K562 (cell line): Measurements from ENCODE around the gene GP1BB. TPM values are rescaled to one million over a fixed set of nuclear protein-coding genes. Genes with fewer than 3 reads are reported as not detected.

Source experiments
- CSDE1 ChIP-seq, 2 experiments: fragments of 450-650 bp; IDR thresholded peaks; 2 replicates each; pipeline ENCODE4 v1.6.1; 2016; ENCODE audit warnings: mild to moderate bottlenecking in 1 of 2
- CUX1 ChIP-seq: fragments of 200-800 bp; sonication (Bioruptor generic); IDR thresholded peaks from 2 replicates; pipeline ENCODE4 v1.6.1; 2016; ENCODE audit warnings: missing genetic modification characterization, missing compliant biosample characterization
- ESRRA ChIP-seq: fragments of 450-650 bp; IDR thresholded peaks from 2 replicates; pipeline ENCODE4 v1.6.1; 2014; ENCODE audit warnings: low read depth, mild to moderate bottlenecking, moderate library complexity, borderline replicate concordance
- HMGXB4 ChIP-seq: sonication (generic); formaldehyde crosslinking; IDR thresholded peaks from 2 replicates; pipeline ENCODE4 v1.8.1; 2023; ENCODE audit warnings: mild to moderate bottlenecking, missing genetic modification reagents
- HNRNPH1 ChIP-seq: fragments of 200-400 bp; formaldehyde crosslinking; optimal IDR thresholded peaks from 2 replicates; pipeline ENCODE3; 2017; ENCODE audit warnings: low read depth, mild to moderate bottlenecking, low read length, moderate library complexity
- KHSRP ChIP-seq: fragments of 450-650 bp; IDR thresholded peaks from 2 replicates; pipeline ENCODE4 v1.6.1; 2017
- NCOA6 ChIP-seq: fragments of 450-650 bp; IDR thresholded peaks from 2 replicates; pipeline ENCODE4 v1.6.1; 2017; ENCODE audit warnings: mild to moderate bottlenecking
- NKRF ChIP-seq: fragments of 450-650 bp; IDR thresholded peaks from 2 replicates; pipeline ENCODE4 v1.6.1; 2016; ENCODE audit warnings: borderline replicate concordance
- PRMT5 ChIP-seq: sonication (generic); formaldehyde crosslinking; IDR thresholded peaks from 2 replicates; pipeline ENCODE4 v1.5.0; 2020; ENCODE audit warnings: missing genetic modification reagents
- SNAPC5 ChIP-seq: fragments of 250-450 bp; sonication (Bioruptor Pico); IDR thresholded peaks from 2 replicates; pipeline ENCODE4 v1.8.0; 2021; ENCODE audit warnings: moderate library complexity, mild to moderate bottlenecking, inconsistent platforms
- TAL1 ChIP-seq: fragments of 450-650 bp; IDR thresholded peaks from 2 replicates; pipeline ENCODE4 v1.6.1; 2016; ENCODE audit warnings: mild to moderate bottlenecking
- TCF15 ChIP-seq: fragments of 250-450 bp; sonication (Bioruptor Pico); IDR thresholded peaks from 2 replicates; pipeline ENCODE4 v1.8.0; 2022; ENCODE audit warnings: moderate library complexity, mild to moderate bottlenecking, inconsistent platforms
- WHSC1 ChIP-seq: IDR thresholded peaks from one replicate; pipeline ENCODE4 v1.6.1; 2012; ENCODE audit warnings: low read length, control low read depth, inconsistent platforms
- ZFX ChIP-seq: sonication (generic); formaldehyde crosslinking; IDR thresholded peaks from 2 replicates; pipeline ENCODE4 v1.8.0; 2022; ENCODE audit warnings: mild to moderate bottlenecking, missing genetic modification reagents, moderate library complexity
- ZNF740 ChIP-seq, 3 experiments: fragments of 200-800 bp in 1 of 3; sonication (Bioruptor generic) in 1 of 3; sonication (generic) in 1 of 3; formaldehyde crosslinking in 1 of 3; IDR thresholded peaks; 2 replicates each; pipeline versions ENCODE4 v1.6.1 to v1.8.0; 2016 to 2022; ENCODE audit warnings: mild to moderate bottlenecking in 2 of 3, missing compliant biosample characterization in 2 of 3, missing genetic modification characterization in 2 of 3, missing genetic modification reagents in 1 of 3
- polyA plus RNA-seq, 8 experiments: library from polyadenylated mRNA; depleted of rRNA in 4 of 8; stranded (reverse) in 5 of 8; unstranded in 3 of 8; fragments of >200 nt; fragmentation: Nextera tagmentation in 2 of 8; fragmentation: Illumina TruSeq in 1 of 8; extraction: Ambion mirVana in 2 of 8; extraction: Trizol in 1 of 8; gene quantifications; 2 replicates each; pipeline versions ENCODE4 v1.2.1 to v1.2.3, GENCODE V29; 2011 to 2014; ENCODE audit warnings: inconsistent platforms in 1 of 8, missing spikeins in 1 of 8
- total RNA-seq, 7 experiments: library from RNA; depleted of rRNA in 6 of 7; stranded (reverse); fragments of >200 nt in 6 of 7; fragmentation: Illumina TruSeq in 2 of 7; extraction: Trizol in 2 of 7; gene quantifications; 2 replicates each; pipeline versions ENCODE4 v1.2.1 to v1.2.3, GENCODE V29; 2011 to 2021; ENCODE audit warnings: low replicate concordance in 1 of 7

GP1BB gene
- total and polyA plus RNA-seq, 9 of the 15 experiments (the other 6 are each of a cell fraction or from before 2014, with no cell fraction given): 0.69 to 162 (median 2.8) TPM

GRCh38 chr22:19691721-19692341 is 31.5 kb upstream of the GP1BB start (continued):
- TF ChIP-seq HMGXB4 (CRISPR knock-in tag) (peak; percentile 77; the same call in 1 of the 2 replicates), SNAPC5 (no peak), TCF15 (CRISPR knock-in tag) (no peak), ESRRA (peak; percentile 73), ZNF740 (CRISPR knock-in tag; IDR thresholded peaks at IDR 0.05) (no peak), ZNF740 (tag; IDR thresholded peaks at IDR 0.05) (no peak), NKRF (no peak), HNRNPH1 (no peak), KHSRP (no peak), NCOA6 (no peak), TAL1 (no peak), PRMT5 (no peak), ZFX (no peak), WHSC1 (peak; percentile 91), CUX1 (CRISPR knock-in tag) (no peak), CSDE1 (IDR thresholded peaks at IDR 0.05) (no peak)
